Liver (tissue), 3 donors: Measurements from ENCODE around the gene SNX13.

Experiments used
- CTCF ChIP-seq: fragments of 150-350 bp; IDR thresholded peaks from 2 replicates; pipeline ENCODE4 v1.5.1; 2017; ENCODE audit warnings: improper control_type of control experiment, low read depth, low read length; ENCODE audit not compliant: missing input control
- EGR1 ChIP-seq, 2 donors: IDR thresholded peaks; 2 replicates each; pipeline ENCODE4 v1.6.1; 2016 to 2018; ENCODE audit warnings: antibody characterized with exemption in 2 of 2, low read depth in 2 of 2
- FOXA1 ChIP-seq: IDR thresholded peaks from 2 replicates; pipeline ENCODE4 v1.6.1; 2016; ENCODE audit warnings: antibody characterized with exemption
- GABPA ChIP-seq, 2 donors: IDR thresholded peaks in 1 of 2; conservative IDR thresholded peaks in 1 of 2; 2 replicates each; pipeline ENCODE4 v1.6.1; 2016; ENCODE audit warnings: antibody characterized with exemption in 2 of 2, mild to moderate bottlenecking in 1 of 2, moderate library complexity in 1 of 2
- JUND ChIP-seq, 2 donors: IDR thresholded peaks; 2 replicates each; pipeline ENCODE4 v1.6.1; 2016; ENCODE audit warnings: antibody characterized with exemption in 2 of 2
- MAX ChIP-seq: IDR thresholded peaks from 2 replicates; pipeline ENCODE4 v1.6.1; 2016; ENCODE audit warnings: antibody characterized with exemption
- NR2F2 ChIP-seq: IDR thresholded peaks from 2 replicates; pipeline ENCODE4 v1.6.1; 2016; ENCODE audit warnings: antibody characterized with exemption
- RAD21 ChIP-seq, 2 donors: IDR thresholded peaks; 2 replicates each; pipeline ENCODE4 v1.6.1; 2016; ENCODE audit warnings: antibody characterized with exemption in 2 of 2, mild to moderate bottlenecking in 2 of 2
- REST ChIP-seq: IDR thresholded peaks from 2 replicates; pipeline ENCODE4 v1.6.1; 2016; ENCODE audit warnings: antibody characterized with exemption, mild to moderate bottlenecking
- RXRA ChIP-seq, 2 donors: IDR thresholded peaks; 2 replicates each; pipeline ENCODE4 v1.6.1; 2017 to 2018; ENCODE audit warnings: antibody characterized with exemption in 2 of 2, mild to moderate bottlenecking in 1 of 2
- SP1 ChIP-seq: IDR thresholded peaks from 2 replicates; pipeline ENCODE4 v1.6.1; 2018; ENCODE audit warnings: antibody characterized with exemption, mild to moderate bottlenecking
- TAF1 ChIP-seq: conservative IDR thresholded peaks from 2 replicates; pipeline ENCODE4 v1.6.1; 2016; ENCODE audit warnings: antibody characterized with exemption, mild to moderate bottlenecking
- donor health status: healthy.
- donor health status: healthy.

GRCh38 chr7:17846935-17847334, 93.4 kb downstream of the SNX13 start:
- no peak for TF ChIP-seq CTCF
- no peak for TF ChIP-seq RXRA (IDR thresholded peaks at IDR 0.05)
- TF ChIP-seq REST, result no peak
- TF ChIP-seq RAD21 (IDR thresholded peaks at IDR 0.05), result no peak
- TF ChIP-seq MAX, result no peak
- TF ChIP-seq TAF1, result no peak
- TF ChIP-seq JUND (IDR thresholded peaks at IDR 0.05), result no peak
- TF ChIP-seq GABPA (IDR thresholded peaks at IDR 0.05 in 1 of 2, conservative IDR thresholded peaks at IDR 0.05 in 1 of 2), result no peak
- TF ChIP-seq NR2F2, result no peak
- no peak for TF ChIP-seq FOXA1
- no peak for TF ChIP-seq SP1
- TF ChIP-seq EGR1 (IDR thresholded peaks at IDR 0.05; ENCODE audit: low read depth in 2 of 2), result no peak
